ENCODE results near the gene NID1. TPM values are rescaled to one million over a fixed set of nuclear protein-coding genes. Genes with fewer than 3 reads are reported as not detected.

NID1 gene
- total RNA-seq, 1 experiment from 2014 or later, result 48.5 TPM

DNA sequence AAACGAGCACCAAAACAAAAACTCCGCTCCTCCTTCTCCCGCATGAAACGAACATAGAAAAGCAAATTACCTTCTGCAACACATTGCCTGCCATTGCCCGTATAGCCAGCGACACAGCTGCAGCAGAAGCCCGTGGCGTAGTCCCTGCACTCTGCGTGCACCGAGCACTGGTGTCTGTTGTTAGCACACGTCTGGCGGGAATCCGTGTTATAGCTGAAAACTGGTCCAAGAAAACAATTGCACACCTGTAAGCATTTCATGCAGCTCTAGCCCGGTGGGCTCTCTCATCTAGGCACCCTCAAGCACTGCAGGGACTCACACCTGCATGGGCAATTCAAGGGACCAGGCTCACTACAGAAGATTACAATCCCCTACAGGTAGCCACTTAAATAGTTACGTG lies 26.9 kb downstream of the NID1 start:
- H3K9me3 Mint-ChIP-seq (ENCODE audit: unreplicated experiment), result no peaks in the 10 kb centered on the region
- H3K4me3 Mint-ChIP-seq (ENCODE audit: unreplicated experiment), result no peak overlapping the region
- ChIA-PET CTCF (no interaction called here), POLR2A (no interaction called here)
- intact Hi-C loops (cut with micrococcal nuclease; ENCODE audit: unreplicated experiment), result no loop called here
- Histone ChIP-seq H3K4me3 (ENCODE audit: low read depth, low read length) (no peak overlapping the region), H3K36me3 (ENCODE audit: control insufficient read depth, insufficient read depth, low read length) (no peaks in the 10 kb centered on the region), H3K27me3 (replicated peaks; ENCODE audit: control insufficient read depth, insufficient read depth, low read length) (no peaks in the 10 kb centered on the region), H3K4me1 (peaks cover 6% of the 10 kb centered on the region; the same call in 1 of the 2 replicates), H3K9me3 (peaks cover 2% of the 10 kb centered on the region; the same call in 1 of the 2 replicates)
- H3K27ac Mint-ChIP-seq (ENCODE audit: unreplicated experiment), result no peak overlapping the region
- TF ChIP-seq, protein P1, sequence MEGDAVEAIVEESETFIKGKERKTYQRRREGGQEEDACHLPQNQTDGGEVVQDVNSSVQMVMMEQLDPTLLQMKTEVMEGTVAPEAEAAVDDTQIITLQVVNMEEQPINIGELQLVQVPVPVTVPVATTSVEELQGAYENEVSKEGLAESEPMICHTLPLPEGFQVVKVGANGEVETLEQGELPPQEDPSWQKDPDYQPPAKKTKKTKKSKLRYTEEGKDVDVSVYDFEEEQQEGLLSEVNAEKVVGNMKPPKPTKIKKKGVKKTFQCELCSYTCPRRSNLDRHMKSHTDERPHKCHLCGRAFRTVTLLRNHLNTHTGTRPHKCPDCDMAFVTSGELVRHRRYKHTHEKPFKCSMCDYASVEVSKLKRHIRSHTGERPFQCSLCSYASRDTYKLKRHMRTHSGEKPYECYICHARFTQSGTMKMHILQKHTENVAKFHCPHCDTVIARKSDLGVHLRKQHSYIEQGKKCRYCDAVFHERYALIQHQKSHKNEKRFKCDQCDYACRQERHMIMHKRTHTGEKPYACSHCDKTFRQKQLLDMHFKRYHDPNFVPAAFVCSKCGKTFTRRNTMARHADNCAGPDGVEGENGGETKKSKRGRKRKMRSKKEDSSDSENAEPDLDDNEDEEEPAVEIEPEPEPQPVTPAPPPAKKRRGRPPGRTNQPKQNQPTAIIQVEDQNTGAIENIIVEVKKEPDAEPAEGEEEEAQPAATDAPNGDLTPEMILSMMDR (IDR thresholded peaks at IDR 0.05; ENCODE audit: insufficient read depth in 1 of 2, low read depth in 1 of 2, low read length in 1 of 2, severe bottlenecking in 1 of 2, unreplicated experiment in 1 of 2), result no peak
- no peaks in the 10 kb centered on the region for H3K27me3 Mint-ChIP-seq (ENCODE audit: insufficient read depth, unreplicated experiment)
- BruUV-seq (replicated peaks), result no TSS peak
- no peak for DNase-seq
- H3K36me3 Mint-ChIP-seq (ENCODE audit: insufficient read depth, unreplicated experiment), result peaks cover 14% of the 10 kb centered on the region
- H3K4me1 Mint-ChIP-seq (ENCODE audit: low read depth, unreplicated experiment), result no peaks in the 10 kb centered on the region

DNA sequence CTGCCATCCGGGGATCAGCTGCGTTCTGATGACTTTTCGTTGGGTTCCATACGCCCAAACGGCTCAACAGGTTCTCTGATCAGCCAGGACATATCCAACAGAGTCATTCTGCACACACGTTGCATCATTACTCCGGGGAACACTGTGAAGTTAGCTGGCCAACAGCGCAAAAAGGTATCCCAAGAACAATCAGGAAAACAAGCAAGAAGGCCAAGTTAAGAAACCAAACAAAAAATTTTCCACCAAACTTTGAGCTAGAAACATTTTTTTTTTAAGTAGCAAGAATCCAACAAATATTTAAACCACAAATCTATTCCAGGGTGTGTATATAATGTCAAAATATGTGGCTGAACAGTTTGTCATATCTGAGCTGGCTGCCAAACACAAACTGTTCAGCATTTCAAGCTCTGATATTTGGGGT lies 29.2 kb downstream of the NID1 start:
- CTCF ChIA-PET, result no interaction called here

DNA sequence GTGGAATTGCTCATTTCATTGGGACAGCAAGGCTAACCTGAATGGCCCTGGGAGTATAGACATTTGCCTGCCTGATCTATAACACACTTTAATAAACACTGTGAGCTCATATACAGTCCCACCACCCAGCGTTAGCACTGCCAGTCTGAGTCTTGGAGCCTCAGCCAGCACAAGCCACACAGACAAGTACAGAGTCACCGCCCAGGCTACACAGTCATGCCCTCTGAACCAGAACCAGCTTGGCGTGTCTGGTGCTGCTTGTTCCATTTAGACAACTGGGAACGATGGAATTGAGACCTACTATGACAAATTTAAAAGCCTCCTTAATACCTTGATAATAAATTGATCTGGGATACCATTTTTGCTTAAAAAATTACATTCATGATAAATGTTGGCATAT lies 31.6 kb downstream of the NID1 start:
- Histone ChIP-seq H3K4me3 (ENCODE audit: low read depth, low read length) (no peak overlapping the region), H3K4me1 (no peaks in the 10 kb centered on the region), H3K36me3 (ENCODE audit: control insufficient read depth, insufficient read depth, low read length) (no peaks in the 10 kb centered on the region), H3K9me3 (no peaks in the 10 kb centered on the region), H3K27me3 (replicated peaks; ENCODE audit: control insufficient read depth, insufficient read depth, low read length) (no peaks in the 10 kb centered on the region)
- no TSS peak for BruUV-seq (replicated peaks)
- H3K9me3 Mint-ChIP-seq (ENCODE audit: unreplicated experiment), result no peaks in the 10 kb centered on the region
- ChIA-PET POLR2A (no interaction called here), CTCF (no interaction called here)
- H3K27ac Mint-ChIP-seq (ENCODE audit: unreplicated experiment), result no peak overlapping the region
- no peaks in the 10 kb centered on the region for H3K27me3 Mint-ChIP-seq (ENCODE audit: insufficient read depth, unreplicated experiment)
- H3K36me3 Mint-ChIP-seq (ENCODE audit: insufficient read depth, unreplicated experiment), result peaks cover 9% of the 10 kb centered on the region
- intact Hi-C loops (cut with micrococcal nuclease; ENCODE audit: unreplicated experiment), result no loop called here
- H3K4me1 Mint-ChIP-seq (ENCODE audit: low read depth, unreplicated experiment), result no peaks in the 10 kb centered on the region
- TF ChIP-seq, protein P1 (IDR thresholded peaks at IDR 0.05; ENCODE audit: insufficient read depth in 1 of 2, low read depth in 1 of 2, low read length in 1 of 2, severe bottlenecking in 1 of 2, unreplicated experiment in 1 of 2), result no peak
- DNase-seq, result no peak
- H3K4me3 Mint-ChIP-seq (ENCODE audit: unreplicated experiment), result no peak overlapping the region

More for the DNA sequence above, 29.2 kb downstream of the NID1 start:
- Mint-ChIP-seq H3K36me3 (ENCODE audit: insufficient read depth, unreplicated experiment) (peaks cover 9% of the 10 kb centered on the region), H3K27ac (ENCODE audit: unreplicated experiment) (no peak overlapping the region), H3K4me3 (ENCODE audit: unreplicated experiment) (no peak overlapping the region), H3K9me3 (ENCODE audit: unreplicated experiment) (no peaks in the 10 kb centered on the region), H3K27me3 (ENCODE audit: insufficient read depth, unreplicated experiment) (no peaks in the 10 kb centered on the region), H3K4me1 (ENCODE audit: low read depth, unreplicated experiment) (no peaks in the 10 kb centered on the region)
- Histone ChIP-seq H3K4me1 (peaks cover 6% of the 10 kb centered on the region; the same call in 1 of the 2 replicates), H3K27me3 (replicated peaks; ENCODE audit: control insufficient read depth, insufficient read depth, low read length) (no peaks in the 10 kb centered on the region), H3K9me3 (no peaks in the 10 kb centered on the region), H3K4me3 (ENCODE audit: low read depth, low read length) (no peak overlapping the region), H3K36me3 (ENCODE audit: control insufficient read depth, insufficient read depth, low read length) (no peaks in the 10 kb centered on the region)
- POLR2A ChIA-PET, result no interaction called here
- intact Hi-C loops (cut with micrococcal nuclease; ENCODE audit: unreplicated experiment), result no loop called here
- DNase-seq, result no peak
- TF ChIP-seq, protein P1 (IDR thresholded peaks at IDR 0.05; ENCODE audit: insufficient read depth in 1 of 2, low read depth in 1 of 2, low read length in 1 of 2, severe bottlenecking in 1 of 2, unreplicated experiment in 1 of 2), result no peak
- BruUV-seq (replicated peaks), result no TSS peak

Measured in Caco-2 (cell line).